ENCODE data around the gene MARCHF7. TPM values are rescaled to one million over a fixed set of nuclear protein-coding genes. Genes with fewer than 3 reads are reported as not detected.
"Not testable (repeated sequence)": the region's sequence is repeated elsewhere in the genome, so short reads cannot be mapped to it uniquely, and the experiment has no call there.

MARCHF7 gene
- total and polyA plus RNA-seq, 7 donors: 51.2 to 104 (median 83.9) TPM

- peak overlapping the region; percentile 37 for H3K27ac ChIP-seq
- H3K27me3 ChIP-seq (ENCODE audit: insufficient read depth in 3 of 3, low read length in 2 of 3): no peaks in the 10 kb centered on the region
- DNase-seq (no peak), ATAC-seq (peak; percentile 21 to 39 (median 24))
- peaks cover 0 to 81% of the 10 kb centered on the region in 2 donors for H3K36me3 ChIP-seq (ENCODE audit: insufficient read depth in 1 of 2, low read depth in 1 of 2)
- TF ChIP-seq, protein P1, sequence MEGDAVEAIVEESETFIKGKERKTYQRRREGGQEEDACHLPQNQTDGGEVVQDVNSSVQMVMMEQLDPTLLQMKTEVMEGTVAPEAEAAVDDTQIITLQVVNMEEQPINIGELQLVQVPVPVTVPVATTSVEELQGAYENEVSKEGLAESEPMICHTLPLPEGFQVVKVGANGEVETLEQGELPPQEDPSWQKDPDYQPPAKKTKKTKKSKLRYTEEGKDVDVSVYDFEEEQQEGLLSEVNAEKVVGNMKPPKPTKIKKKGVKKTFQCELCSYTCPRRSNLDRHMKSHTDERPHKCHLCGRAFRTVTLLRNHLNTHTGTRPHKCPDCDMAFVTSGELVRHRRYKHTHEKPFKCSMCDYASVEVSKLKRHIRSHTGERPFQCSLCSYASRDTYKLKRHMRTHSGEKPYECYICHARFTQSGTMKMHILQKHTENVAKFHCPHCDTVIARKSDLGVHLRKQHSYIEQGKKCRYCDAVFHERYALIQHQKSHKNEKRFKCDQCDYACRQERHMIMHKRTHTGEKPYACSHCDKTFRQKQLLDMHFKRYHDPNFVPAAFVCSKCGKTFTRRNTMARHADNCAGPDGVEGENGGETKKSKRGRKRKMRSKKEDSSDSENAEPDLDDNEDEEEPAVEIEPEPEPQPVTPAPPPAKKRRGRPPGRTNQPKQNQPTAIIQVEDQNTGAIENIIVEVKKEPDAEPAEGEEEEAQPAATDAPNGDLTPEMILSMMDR (IDR thresholded peaks at IDR 0.05): no peak
- no peaks in the 10 kb centered on the region for H3K9me3 ChIP-seq
- intact Hi-C loops (cut with DNase I): no loop called here
- 95 to 96% (median 95%) methylated on average over 11 of the region's 11 CpGs for WGBS, 3 donors
- peaks cover 20% of the 10 kb centered on the region for H3K4me1 ChIP-seq
- H3K4me3 ChIP-seq: no peak overlapping the region
Observed at GRCh38 chr2:159737917-159738296, 25.6 kb downstream of the MARCHF7 start.

DNA sequence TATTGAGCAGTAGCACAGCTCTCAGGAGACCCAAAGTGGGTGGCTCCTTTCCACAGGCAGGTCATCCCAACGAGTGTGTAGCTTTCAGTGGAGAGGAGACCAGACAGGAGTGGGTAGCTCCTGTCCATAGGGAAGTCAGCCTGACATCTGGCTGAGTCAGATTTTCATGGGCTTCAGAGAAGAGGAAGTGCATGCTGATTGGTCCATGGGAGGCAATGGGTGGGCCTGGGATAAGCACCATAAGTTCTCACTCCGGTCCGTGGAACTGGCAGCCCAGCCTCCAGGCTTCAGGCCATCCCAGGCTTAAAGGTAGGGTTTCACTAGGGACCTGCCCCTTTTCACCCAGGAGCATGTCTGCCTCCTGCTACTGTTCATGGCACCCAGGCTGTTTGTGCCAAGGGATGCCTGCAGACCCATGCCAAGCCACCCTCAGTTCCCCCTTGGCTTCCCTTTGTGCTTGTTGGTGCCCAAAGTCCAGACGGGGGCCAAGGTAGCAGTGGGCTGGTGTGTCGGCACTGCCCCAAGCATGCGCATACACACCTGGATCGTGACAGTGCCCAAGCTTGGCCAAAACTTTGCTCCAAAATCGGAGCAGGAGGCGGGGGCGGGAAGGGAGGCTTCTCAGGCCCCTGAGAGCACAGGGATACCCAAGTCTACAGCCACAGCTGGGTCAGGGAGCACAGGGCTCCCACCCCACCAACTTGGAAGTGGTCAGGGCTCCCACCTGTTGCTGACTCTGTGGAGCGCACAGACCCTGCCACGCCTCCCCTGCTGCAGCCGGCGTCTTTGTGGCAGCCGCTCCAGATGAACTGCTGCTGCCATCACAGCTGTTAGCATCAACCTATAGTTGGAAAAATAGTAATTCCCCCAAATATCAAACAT is 26.4 kb downstream of the MARCHF7 start:
- TF ChIP-seq, protein P1 (IDR thresholded peaks at IDR 0.05): no peak
- DNase-seq (no peak), ATAC-seq (peak; percentile 28 to 42 (median 32))
- intact Hi-C loops (cut with DNase I): no loop called here
- no peaks in the 10 kb centered on the region for H3K9me3 ChIP-seq
- no peak overlapping the region for H3K4me3 ChIP-seq
- peaks cover 20% of the 10 kb centered on the region for H3K4me1 ChIP-seq
- 66 to 75% (median 68%) methylated on average over 15 of the region's 15 CpGs for WGBS, 3 donors
- H3K27me3 ChIP-seq (ENCODE audit: insufficient read depth in 3 of 3, low read length in 2 of 3): no peaks in the 10 kb centered on the region
- H3K36me3 ChIP-seq (ENCODE audit: insufficient read depth in 1 of 2, low read depth in 1 of 2): peaks cover 0 to 81% of the 10 kb centered on the region in 2 donors
- H3K27ac ChIP-seq: no peak overlapping the region

- 91 to 94% (median 93%) methylated on average over 6 of the region's 6 CpGs for WGBS, 3 donors
- H3K27ac ChIP-seq: no peak overlapping the region
- peaks cover 2 to 77% of the 10 kb centered on the region in 2 donors for H3K36me3 ChIP-seq (ENCODE audit: insufficient read depth in 1 of 2, low read depth in 1 of 2)
Observed at GRCh38 chr2:159742846-159743245, 30.5 kb downstream of the MARCHF7 start.

DNA sequence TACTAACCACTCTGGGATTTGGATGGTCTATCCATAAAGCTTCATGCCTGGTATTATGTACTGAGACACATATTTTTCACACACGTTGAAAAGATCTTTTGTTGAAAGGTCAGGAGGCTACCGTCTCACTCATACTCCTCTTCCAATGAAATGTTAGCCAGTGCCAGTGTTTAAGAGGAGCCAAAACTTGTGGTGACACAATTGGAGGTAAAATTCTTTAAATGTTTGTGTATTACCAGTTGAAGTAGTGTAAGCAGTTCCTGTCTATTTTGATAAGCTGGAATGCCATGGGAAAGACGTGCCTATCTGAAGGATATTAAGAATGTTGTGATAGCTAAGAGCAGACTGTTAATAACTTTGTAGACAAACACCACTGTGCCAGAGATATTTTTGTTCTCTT is 32.1 kb downstream of the MARCHF7 start:
- ATAC-seq (peak in 3 of 4 donors; percentile 37 to 51 (median 47)), DNase-seq (no peak)

More at GRCh38 chr2:159742846-159743245, 30.5 kb downstream of the MARCHF7 start:
- peaks cover 5% of the 10 kb centered on the region for H3K4me1 ChIP-seq
- no peaks in the 10 kb centered on the region for H3K27me3 ChIP-seq (ENCODE audit: insufficient read depth in 3 of 3, low read length in 2 of 3)
- intact Hi-C loops (cut with DNase I): loop anchor here in 1 of 2 donors (1.0 kb wide), 1 partner anchor 56 kb away; no protein-coding TSS in a partner anchor
- no peaks in the 10 kb centered on the region for H3K9me3 ChIP-seq
- TF ChIP-seq, protein P1 (IDR thresholded peaks at IDR 0.05): no peak
- no peak overlapping the region for H3K4me3 ChIP-seq
- DNase-seq (no peak), ATAC-seq (no peak)

GRCh38 chr2:159745237-159745636 is 32.9 kb downstream of the MARCHF7 start:
- WGBS, 3 donors: 95 to 97% (median 96%) methylated on average over 11 of the region's 11 CpGs
- DNase-seq; H3K4me1 ChIP-seq; H3K9me3 ChIP-seq; H3K27me3 ChIP-seq (ENCODE audit: insufficient read depth in 3 of 3, low read length in 2 of 3); intact Hi-C loops (cut with DNase I); H3K4me3 ChIP-seq; ATAC-seq; H3K27ac ChIP-seq: not testable (repeated sequence)
- peaks cover 6 to 84% of the 10 kb centered on the region in 2 donors for H3K36me3 ChIP-seq (ENCODE audit: insufficient read depth in 1 of 2, low read depth in 1 of 2)

More for the DNA sequence above, 32.1 kb downstream of the MARCHF7 start:
- Histone ChIP-seq H3K4me3 (no peak overlapping the region), H3K9me3 (no peaks in the 10 kb centered on the region), H3K27me3 (ENCODE audit: insufficient read depth in 3 of 3, low read length in 2 of 3) (no peaks in the 10 kb centered on the region), H3K36me3 (ENCODE audit: insufficient read depth in 1 of 2, low read depth in 1 of 2) (peaks cover 6 to 77% of the 10 kb centered on the region in 2 donors), H3K4me1 (peaks cover 5% of the 10 kb centered on the region), H3K27ac (peak overlapping the region; percentile 21)
- 29 to 36% (median 30%) methylated on average over 3 of the region's 3 CpGs for WGBS, 3 donors
- TF ChIP-seq, protein P1 (IDR thresholded peaks at IDR 0.05): no peak
- intact Hi-C loops (cut with DNase I): no loop called here
